GM19455 (cell line): ENCODE measurements around the gene H2AZ1.
A peak's percentile ranks its signal among the peaks of the same experiment; 100 is the strongest.

Experiments used
- ATAC-seq: cut with Tn5 transposase; IDR thresholded peaks from one replicate; pipeline ENCODE4 v1.9.1; 2021; ENCODE audit not compliant: unreplicated experiment

Gene H2AZ1

GRCh38 chr4:99946356-99947189 is 3.5 kb downstream of the H2AZ1 start, which contains the start of gene DNAJB14:
Gene DNAJB14, minus strand, starts transcription at chr4:99946618. Its CDS starts 47 bp downstream, at chr4:99946571.
- peak; percentile 43 for ATAC-seq

- peak; percentile 7 for ATAC-seq
Measured at GRCh38 chr4:99945718-99946355, 4.2 kb downstream of the H2AZ1 start.

GRCh38 chr4:99943904-99944437 is 6.1 kb downstream of the H2AZ1 start:
- no peak for ATAC-seq

GRCh38 chr4:99938243-99938753 is 11.8 kb downstream of the H2AZ1 start:
- ATAC-seq: no peak

- ATAC-seq: no peak
Measured at GRCh38 chr4:99934891-99935290, 15.2 kb downstream of the H2AZ1 start.

- ATAC-seq: no peak
Measured at GRCh38 chr4:99927566-99927965, 22.5 kb downstream of the H2AZ1 start.

- ATAC-seq: no peak
Measured at GRCh38 chr4:99921174-99921573, 28.9 kb downstream of the H2AZ1 start.

- no peak for ATAC-seq
Measured at GRCh38 chr4:99918656-99919055, 31.4 kb downstream of the H2AZ1 start.

GRCh38 chr4:99917575-99917974 is 32.5 kb downstream of the H2AZ1 start:
- ATAC-seq: no peak

- no peak for ATAC-seq
Measured at GRCh38 chr4:99915449-99915848, 34.6 kb downstream of the H2AZ1 start.
